CD4-positive, alpha-beta T cell treated with Interleukin-12 subunit alpha and Interleukin-12 subunit beta, for 1 hour (primary cell): ENCODE data around the gene IRGQ.
A peak's percentile ranks its signal among the peaks of the same experiment; 100 is the strongest.
"Not testable (repeated sequence)": the region's sequence is repeated elsewhere in the genome, so short reads cannot be mapped to it uniquely, and the experiment has no call there.

Experiments used
- DNase-seq: peaks from one replicate; pipeline ENCODE4 v3.0.0-alpha.2; 2020

Gene IRGQ

GRCh38 chr19:43623889-43624670, 28.1 kb upstream of the IRGQ start:
- no peak for DNase-seq

- DNase-seq, result no peak
Observed at GRCh38 chr19:43622956-43623355, 27.0 kb upstream of the IRGQ start.

- DNase-seq, result no peak
Observed at GRCh38 chr19:43622070-43622469, 26.1 kb upstream of the IRGQ start.

GRCh38 chr19:43620061-43621001, 24.4 kb upstream of the IRGQ start:
- DNase-seq, result peak; percentile 88

GRCh38 chr19:43619262-43620060, 23.5 kb upstream of the IRGQ start, which contains the start of gene ZNF428:
Gene ZNF428 (minus strand): TSS chr19:43619629. CDS start chr19:43614304, 5,325 bp downstream.
- peak; percentile 91 for DNase-seq

- DNase-seq, result peak; percentile 41
Observed at GRCh38 chr19:43618921-43619261, 23.0 kb upstream of the IRGQ start.

GRCh38 chr19:43616954-43617353, 21.0 kb upstream of the IRGQ start:
- no peak for DNase-seq

- DNase-seq, result no peak
Observed at GRCh38 chr19:43616306-43616705, 20.4 kb upstream of the IRGQ start.

GRCh38 chr19:43612374-43612773, 16.4 kb upstream of the IRGQ start:
- DNase-seq, result no peak

GRCh38 chr19:43611788-43612187, 15.9 kb upstream of the IRGQ start, which contains the start of gene SRRM5:
Gene SRRM5 (plus strand): TSS chr19:43612088. CDS start chr19:43612122, 34 bp downstream.
- DNase-seq, result no peak

- no peak for DNase-seq
Observed at GRCh38 chr19:43610493-43610892, 14.6 kb upstream of the IRGQ start.

GRCh38 chr19:43609872-43610271, 13.9 kb upstream of the IRGQ start:
- DNase-seq, result no peak

GRCh38 chr19:43607238-43608205, 11.6 kb upstream of the IRGQ start:
- no peak for DNase-seq

GRCh38 chr19:43606569-43607229, 10.8 kb upstream of the IRGQ start:
- DNase-seq, result no peak

GRCh38 chr19:43605875-43606568, 10.1 kb upstream of the IRGQ start:
- no peak for DNase-seq

GRCh38 chr19:43600326-43600725, 4.4 kb upstream of the IRGQ start:
- not testable (repeated sequence) for DNase-seq

GRCh38 chr19:43599635-43600295, 3.8 kb upstream of the IRGQ start:
- no peak for DNase-seq

- no peak for DNase-seq
Observed at GRCh38 chr19:43598445-43599240, 2.7 kb upstream of the IRGQ start.

GRCh38 chr19:43597876-43598275, 1.9 kb upstream of the IRGQ start:
- no peak for DNase-seq
